ENCODE data around the gene GRK4. TPM values are rescaled to one million over a fixed set of nuclear protein-coding genes. Genes with fewer than 3 reads are reported as not detected.

The GRK4 gene
- total and polyA plus RNA-seq, 2 of the 4 experiments (the other 2 are of a cell fraction): 1.6 to 2.2 TPM

- Histone ChIP-seq H2BK120ac (ENCODE audit: low read depth, low read length) (no peak overlapping the region), H3K36me3 (ENCODE audit: control insufficient read depth, insufficient read depth, low read length) (peaks cover 57% of the 10 kb centered on the region), H4K20me1 (ENCODE audit: insufficient read depth, low read length) (peaks cover 3% of the 10 kb centered on the region; the same call in 1 of the 2 replicates), H3K23ac (ENCODE audit: low read depth, low read length) (no peak overlapping the region), H3K56ac (ENCODE audit: extremely low read depth, insufficient read depth, low read length) (no peak overlapping the region), H3K4me2 (ENCODE audit: low read depth, low read length) (no peak overlapping the region), H2BK5ac (ENCODE audit: low read depth, low read length, poor library complexity, severe bottlenecking) (no peak overlapping the region), H2BK15ac (ENCODE audit: low read depth, low read length) (no peak overlapping the region), H3K14ac (replicated peaks; ENCODE audit: low read depth, low read length) (no peak overlapping the region), H3K4ac (ENCODE audit: low read depth, low read length) (no peak overlapping the region), H3K4me1 (ENCODE audit: control insufficient read depth, insufficient read depth, low read length) (no peaks in the 10 kb centered on the region), H3K9me1 (ENCODE audit: insufficient read depth, low read length) (peaks cover 7% of the 10 kb centered on the region), H3K9ac (ENCODE audit: low read depth, low read length) (no peak overlapping the region), H2AK5ac (ENCODE audit: low read depth, low read length) (no peak overlapping the region), H3K4me3 (ENCODE audit: insufficient read depth, low read depth, low read length) (no peak overlapping the region), H3K18ac (ENCODE audit: low read depth, low read length) (no peak overlapping the region), H3K27ac (ENCODE audit: insufficient read depth, low read length) (no peak overlapping the region), H3K9me3 (ENCODE audit: control insufficient read depth, insufficient read depth, low read length) (no peaks in the 10 kb centered on the region), H3K27me3 (ENCODE audit: control insufficient read depth, insufficient read depth, low read length) (no peaks in the 10 kb centered on the region), H3K79me1 (ENCODE audit: low read depth in 1 of 2, low read length in 2 of 2) (peaks cover 5 to 48% of the 10 kb centered on the region in 2 experiments), H2BK20ac (ENCODE audit: low read depth, low read length) (no peak overlapping the region), H2AFZ (replicated peaks; ENCODE audit: low read length, poor library complexity) (no peak overlapping the region), H4K8ac (ENCODE audit: low read depth in 2 of 2, low read length in 2 of 2) (no peak overlapping the region), H4K5ac (ENCODE audit: low read depth, low read length) (no peak overlapping the region), H4K91ac (ENCODE audit: insufficient read depth, low read depth, low read length) (no peak overlapping the region), H2AK9ac (replicated peaks; ENCODE audit: low read depth, low read length, poor library complexity) (peak overlapping the region; percentile 24)
- ChIA-PET CTCF (no interaction called here), POLR2A (ENCODE audit: unreplicated experiment) (no interaction called here)
- BruUV-seq (replicated peaks): no TSS peak
- no CpG with 5 or more reads among the region's 16 CpGs for WGBS, 2 experiments (ENCODE audit: extremely low coverage in 2 of 2, insufficient read length in 1 of 2)
- ATAC-seq (ENCODE audit: low read depth) (no peak), DNase-seq (no peak)
- intact Hi-C loops (cut with micrococcal nuclease): no loop called here
- in situ Hi-C loops (cut with MboI; ENCODE audit: low sequenced_read_pairs): no loop called here
- no peak for TF ChIP-seq BHLHE40 (IDR thresholded peaks at IDR 0.05; ENCODE audit: low read depth, low read length)
- dilution Hi-C loops (cut with HindIII; ENCODE audit: low sequenced_read_pairs, unreplicated experiment): no loop called here
These were observed 48.9 kb upstream of the GRK4 start for GRCh38 chr4:2914256-2915126.
